ENCODE measurements around the gene SMIM22.
"Not testable (repeated sequence)": the region's sequence is repeated elsewhere in the genome, so short reads cannot be mapped to it uniquely, and the experiment has no call there.

The SMIM22 gene

DNA sequence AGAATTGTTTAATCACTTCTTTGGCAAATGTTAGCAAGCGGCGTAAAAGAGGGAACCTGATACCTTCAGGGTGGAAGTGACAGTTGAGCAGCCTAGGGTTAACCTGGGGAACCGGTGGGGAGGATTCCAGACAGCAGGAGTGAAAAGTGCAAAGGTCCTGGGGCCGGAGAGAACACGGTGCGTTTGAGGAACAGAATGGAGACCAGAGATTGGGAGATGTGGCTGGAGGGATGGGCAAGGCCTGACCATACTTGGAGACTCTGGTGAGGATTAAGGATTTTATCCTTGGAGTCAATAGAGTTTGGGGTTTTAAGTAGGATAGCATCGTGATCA lies 25.9 kb upstream of the SMIM22 start:
- DNase-seq: peak in 2 of 6 experiments; percentile 7 to 17

DNA sequence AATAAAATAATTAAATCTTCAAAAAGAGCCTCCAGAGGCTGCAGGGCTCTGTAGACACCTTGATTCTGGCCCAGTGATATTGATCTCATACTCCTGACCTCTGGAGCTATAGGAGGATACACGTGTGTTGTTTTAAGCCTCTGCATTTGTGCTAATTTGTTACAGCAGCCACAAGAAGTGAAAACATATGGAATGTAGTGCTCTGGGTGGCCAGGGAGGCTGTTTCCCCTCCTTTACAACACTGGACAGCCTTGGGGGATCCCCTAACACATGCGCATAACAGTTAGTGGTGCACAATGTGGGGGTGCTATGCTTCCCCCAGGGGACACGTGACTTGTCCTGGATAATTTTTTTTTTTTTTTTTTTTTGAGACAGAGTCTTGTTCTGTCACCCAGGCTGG lies 23.5 kb upstream of the SMIM22 start:
- DNase-seq: no peak

DNA sequence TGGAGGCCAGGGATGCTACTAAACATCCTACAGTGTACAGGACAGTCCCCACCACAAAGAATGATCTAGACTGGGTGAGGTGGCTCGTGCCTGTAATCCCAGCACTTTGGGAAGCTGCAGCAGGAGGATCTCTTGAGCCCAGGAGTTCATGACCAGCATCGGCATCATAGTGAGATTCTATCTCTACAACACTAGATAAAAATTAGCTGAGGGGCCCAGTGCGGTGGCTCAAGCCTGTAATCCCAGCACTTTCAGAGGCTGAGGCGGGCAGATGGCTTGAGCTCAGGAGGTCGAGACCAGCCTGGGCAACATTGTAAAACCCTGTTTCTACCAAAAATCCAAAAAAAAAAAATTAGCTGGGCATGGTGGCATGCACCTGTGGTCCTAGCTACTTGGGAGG lies 22.8 kb upstream of the SMIM22 start:
- DNase-seq: no peak

DNA sequence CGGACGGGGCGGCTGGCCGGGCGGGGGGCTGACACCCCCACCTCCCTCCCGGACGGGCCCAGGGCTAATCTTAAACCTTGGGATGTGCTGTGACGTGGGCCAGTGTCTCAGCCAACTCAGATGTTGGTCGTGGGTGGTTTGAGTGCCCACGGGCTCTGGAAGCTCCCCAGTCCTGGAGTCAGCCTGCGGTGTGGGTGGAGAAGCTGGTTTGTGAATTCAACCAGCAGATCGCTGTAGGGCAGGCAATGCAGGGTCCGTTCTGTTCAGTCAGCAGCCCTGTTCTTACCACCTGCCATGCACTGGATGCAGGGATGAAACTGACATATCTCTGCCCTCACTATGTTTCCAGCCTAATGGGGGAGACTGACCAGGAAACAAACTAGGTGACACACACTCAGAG lies 20.2 kb upstream of the SMIM22 start:
- DNase-seq: no peak

DNA sequence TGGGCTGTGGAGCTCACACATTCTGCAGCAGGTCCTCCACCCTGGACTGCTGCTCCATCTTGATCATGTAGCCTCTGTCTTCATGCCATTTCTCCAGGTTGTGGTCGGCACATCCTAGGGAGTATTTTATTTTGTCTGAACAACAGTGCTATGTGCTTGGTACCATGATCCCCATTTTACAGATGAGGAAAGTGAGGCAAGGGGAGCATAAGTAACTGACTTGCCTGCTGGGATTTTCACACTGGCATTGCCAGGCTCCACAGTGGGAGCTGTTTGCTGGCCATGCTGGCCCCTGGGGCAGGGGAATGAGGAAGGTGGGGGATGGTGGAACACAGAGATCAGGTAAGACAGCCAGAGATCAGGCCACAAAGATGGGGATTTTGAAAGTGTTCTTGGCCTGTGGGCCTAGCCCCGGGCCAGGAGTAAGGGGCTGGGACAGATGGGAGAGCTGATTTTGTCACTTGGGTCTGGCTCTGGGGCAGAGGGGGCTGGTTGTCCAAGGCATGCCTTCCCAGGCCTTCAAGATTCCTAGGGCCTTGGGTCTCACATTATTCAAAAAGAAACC lies 18.9 kb upstream of the SMIM22 start:
- DNase-seq: no peak

DNA sequence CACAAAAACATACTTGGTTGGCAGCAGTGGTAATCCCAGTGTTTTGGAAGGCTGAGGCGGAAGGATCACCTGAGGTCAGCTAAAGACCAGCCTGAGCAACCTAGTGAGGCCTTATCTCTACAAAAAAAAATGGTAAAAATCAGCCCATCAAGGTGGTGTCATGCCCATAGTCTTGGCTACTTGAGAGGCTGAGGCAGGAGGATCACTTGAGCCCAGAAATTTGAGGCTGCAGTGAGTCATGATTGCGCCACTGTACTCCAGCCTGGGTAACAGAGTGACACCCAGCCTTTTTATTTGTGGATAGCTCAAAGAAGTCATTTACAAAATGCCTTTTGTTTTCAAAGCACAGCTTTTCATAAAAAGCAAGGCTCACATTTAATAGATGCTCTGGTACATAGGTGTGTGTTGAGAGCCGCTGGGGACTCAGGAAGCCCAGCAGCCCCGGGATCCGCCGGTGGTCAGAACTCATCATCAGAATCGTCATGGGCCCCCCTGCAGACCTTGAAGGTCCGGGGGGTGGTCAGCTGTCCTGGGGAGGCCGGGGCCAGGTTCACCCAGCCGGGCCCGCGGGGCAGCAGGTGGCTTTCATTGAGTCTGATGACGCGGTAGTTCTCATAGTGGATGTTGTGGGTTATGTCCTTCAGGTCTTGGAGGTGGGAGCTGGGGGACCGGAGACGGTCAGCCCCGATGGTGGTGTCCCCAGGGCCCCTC lies 17.7 kb upstream of the SMIM22 start:
- DNase-seq: no peak

DNA sequence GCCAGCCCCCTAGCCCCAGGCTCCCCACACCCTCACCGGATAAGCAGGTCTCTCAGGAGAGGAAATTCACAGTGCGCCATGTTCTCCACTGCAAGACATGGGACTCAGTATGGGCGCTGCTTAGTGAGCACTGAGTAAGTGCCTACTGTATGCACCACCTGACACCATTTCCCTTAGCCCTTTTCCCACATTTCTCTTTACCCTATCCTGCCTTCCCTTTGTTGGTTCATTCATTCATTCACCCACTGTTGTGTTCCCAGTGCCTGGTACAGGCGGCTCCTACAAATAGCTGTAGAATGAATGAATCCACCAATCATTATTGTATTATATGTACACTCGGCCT lies 17.1 kb upstream of the SMIM22 start:
- no peak for DNase-seq

DNA sequence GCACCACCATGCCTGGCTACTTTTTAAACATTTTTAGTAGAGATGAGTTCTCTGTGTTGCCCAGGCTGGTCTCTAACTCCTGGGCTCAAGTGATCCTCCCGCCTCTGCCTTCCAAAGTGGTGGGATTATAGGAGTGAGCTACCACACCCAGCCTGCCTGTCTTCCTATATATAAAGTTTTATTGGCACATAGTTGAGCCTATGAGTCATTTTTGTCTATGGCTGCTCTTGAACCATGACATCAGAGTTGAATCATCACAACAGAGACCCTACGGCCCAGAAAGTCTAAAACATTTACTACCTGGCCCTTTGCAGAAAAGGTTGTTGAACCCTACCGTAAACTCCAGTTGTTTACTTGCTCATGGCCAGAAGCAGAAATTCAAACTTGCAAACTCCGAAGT lies 14.9 kb upstream of the SMIM22 start:
- DNase-seq: no peak

DNA sequence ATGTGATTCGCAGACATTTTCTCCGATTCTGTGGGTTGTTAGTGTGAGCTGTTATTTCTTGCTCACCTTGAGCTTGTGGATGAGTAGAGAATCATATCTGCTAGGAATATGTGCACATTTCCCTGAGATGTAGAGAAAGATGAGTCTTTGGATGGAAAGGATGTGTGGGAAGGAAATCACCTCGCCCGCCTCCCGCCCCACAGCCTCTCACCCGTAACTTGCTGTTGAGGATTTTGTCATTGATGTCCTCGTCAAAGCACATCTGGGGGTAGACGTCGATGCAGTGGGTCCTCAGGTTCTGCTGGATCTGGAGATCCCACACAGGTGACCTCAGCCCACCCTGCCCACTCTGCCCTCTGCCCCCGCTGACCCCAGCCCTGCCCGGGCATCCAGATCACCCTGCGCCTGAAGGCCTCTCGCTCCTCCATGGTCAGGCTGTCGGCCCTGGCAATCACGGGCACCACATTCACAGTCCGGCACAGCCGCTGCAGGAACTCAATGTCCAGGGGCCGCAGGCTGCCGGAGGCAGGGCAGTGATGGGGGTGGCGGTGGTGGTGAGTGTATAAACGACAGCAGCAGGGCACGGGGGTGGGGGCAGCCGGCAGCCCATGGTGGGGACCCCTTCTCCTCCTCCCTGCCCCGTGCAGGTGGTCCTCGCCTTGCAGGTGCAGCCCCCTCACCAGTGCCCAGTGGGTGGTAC lies 11.8 kb upstream of the SMIM22 start:
- DNase-seq: no peak

DNA sequence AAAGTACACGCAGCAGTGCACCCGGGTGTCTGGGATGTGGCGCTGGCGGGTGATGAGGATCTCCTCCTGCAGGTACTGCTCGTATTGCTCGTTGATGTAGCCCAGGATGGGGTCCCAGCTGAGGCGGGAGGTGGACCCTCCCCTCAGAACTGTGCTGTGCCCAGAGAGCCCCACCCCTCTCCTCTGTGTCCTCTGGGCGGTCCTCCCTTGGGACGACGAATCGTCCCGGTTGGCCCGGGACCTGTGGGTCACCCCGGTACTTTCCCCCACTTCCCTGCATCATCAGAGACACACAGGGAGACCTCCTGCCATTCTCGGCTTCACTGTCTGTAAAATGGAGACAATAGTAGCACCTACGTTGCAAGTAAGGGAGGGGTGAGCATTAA lies 11.2 kb upstream of the SMIM22 start:
- DNase-seq: no peak

DNA sequence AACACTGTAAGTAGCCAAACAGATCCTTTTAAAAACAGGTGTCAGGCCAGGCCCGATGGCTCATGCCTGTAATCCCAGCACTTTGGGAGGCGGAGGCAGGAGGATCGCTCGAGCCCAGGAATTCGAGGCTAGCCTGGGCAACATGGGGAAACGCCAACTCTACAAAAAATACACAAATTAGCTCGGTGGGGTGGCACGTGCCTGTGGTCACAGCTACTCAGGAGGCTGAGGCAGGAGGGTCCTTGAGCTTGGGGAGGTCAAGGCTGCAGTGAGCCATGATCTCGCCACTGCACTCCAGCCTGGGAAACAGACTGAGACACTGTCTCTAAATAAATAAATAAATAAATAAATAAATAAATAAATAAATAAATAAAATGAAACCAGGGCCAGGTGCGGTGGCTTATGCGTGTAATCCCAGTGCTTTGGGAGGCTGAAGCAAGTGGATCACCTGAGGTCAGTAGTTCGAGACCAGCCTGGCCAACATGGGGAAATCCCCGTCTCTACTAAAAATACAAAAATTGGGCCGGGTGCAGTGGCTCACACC lies 10.7 kb upstream of the SMIM22 start:
- DNase-seq: not testable (repeated sequence)

DNA sequence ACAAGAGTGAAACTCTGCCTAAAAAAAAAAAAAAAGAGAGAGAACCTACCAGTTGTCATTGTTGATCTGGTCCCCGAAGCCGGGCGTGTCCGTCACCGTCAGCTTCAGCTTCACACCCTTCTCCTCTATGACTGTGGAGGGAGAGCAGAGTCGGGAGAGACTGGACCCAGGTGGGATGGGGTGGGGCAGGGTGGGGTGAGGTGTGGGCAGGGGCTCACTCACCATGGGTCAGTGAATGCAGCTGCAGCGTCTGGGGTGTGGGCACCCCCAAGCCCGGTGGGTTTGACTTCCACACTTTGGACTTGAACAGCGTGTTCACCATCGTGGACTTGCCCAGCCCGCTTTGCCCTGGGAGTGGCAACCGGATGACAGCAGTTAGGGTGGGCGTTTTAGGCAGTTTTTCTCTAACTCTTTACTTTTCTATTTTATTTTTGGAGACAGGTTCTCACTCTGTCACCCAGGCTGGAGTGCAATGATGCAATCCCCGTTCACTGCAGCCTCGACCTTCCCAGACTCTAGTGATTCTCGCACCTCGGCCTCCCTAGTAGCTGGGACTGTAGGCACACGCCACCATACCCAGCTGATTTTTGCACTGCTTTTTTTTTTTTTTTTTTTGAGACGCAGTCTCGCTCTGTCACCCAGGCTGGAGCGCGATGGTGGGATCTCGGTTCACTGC lies 9.3 kb upstream of the SMIM22 start:
- no peak for DNase-seq

DNA sequence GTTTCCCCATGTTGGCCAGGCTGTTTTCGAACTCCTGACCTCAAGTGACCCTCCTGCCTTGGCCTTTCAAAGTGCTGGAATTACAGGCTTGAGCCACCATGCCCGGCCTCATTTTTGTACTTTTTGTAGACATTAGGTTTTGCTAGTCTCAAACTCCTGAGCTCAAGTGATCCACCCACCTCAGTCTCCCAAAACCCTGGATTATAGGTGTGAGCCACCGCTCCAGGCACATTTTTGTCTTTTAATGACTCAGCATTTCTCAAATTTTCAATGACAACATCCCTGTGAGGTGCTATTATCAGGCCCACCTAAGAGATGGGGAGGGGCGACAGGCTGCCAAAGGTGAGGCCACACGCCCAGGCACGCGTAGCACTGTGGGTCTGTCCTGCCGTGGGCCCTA lies 8.1 kb upstream of the SMIM22 start:
- no peak for DNase-seq

DNA sequence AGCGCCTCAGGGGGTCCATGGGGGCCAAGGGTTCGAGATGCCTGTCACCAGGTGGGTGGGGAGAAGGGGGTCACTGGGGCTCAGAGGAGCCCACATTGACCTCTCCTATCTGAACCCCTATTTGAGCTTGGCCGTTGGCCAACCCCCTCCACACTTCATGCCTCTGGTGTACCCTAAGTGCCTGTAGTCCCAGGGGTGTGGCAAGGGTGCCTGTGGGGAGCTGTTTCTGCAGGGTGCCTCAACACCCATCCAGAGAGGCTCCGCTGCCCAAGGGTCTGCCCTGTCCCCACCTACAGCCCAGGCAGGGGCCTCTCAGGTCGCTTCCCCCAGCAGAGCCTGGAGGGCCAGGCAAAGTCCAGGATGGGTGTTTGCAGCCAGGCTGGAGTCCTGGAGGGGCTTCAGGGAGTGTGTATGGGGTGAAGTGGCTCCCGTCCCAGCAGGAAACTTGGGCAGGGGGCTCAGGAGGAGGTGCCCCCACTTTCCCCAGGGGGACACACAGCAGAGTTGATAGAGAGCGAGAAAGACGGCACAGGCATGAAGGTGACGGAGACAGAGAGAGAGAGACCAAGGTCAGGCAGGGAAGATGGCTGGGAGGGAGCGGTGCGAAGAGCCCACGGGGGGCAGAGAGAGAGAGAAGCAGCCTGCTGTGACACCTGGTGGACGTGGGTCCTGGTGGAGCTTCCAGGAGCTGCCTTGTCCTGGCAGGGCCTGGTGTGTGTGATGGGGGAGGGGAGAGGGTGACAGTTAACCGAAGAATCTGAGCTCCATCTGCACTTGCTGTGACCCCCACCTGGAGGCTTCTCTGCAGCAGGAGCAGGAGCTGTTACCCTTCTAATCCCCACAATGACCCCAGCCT lies 7.3 kb upstream of the SMIM22 start, which contains the start of gene SEPTIN12:
Gene SEPTIN12 (minus strand): TSS at position 719 of the 856 bp plus-strand sequence. CDS start 700 bp downstream, at position 19.
- DNase-seq: no peak

DNA sequence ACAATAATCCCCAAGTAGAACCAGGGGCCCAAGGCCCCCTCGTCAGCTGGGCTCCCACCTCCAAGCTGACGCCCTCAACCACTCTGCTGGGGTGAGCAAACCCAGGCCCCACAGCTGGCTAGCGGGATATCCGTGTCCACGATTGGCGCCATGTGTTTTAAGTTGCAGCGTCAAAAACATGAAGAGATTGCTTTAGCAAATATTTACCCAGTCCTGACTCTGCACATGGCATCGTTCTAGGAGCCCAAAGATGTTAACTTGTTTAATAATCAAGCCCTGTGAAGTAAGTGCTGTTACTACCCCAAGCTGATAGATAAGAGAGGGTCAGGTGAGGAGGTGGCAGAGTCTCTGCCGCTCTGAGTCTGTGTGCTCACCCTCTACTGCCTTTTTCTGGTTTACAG lies 6.7 kb upstream of the SMIM22 start:
- no peak for DNase-seq

DNA sequence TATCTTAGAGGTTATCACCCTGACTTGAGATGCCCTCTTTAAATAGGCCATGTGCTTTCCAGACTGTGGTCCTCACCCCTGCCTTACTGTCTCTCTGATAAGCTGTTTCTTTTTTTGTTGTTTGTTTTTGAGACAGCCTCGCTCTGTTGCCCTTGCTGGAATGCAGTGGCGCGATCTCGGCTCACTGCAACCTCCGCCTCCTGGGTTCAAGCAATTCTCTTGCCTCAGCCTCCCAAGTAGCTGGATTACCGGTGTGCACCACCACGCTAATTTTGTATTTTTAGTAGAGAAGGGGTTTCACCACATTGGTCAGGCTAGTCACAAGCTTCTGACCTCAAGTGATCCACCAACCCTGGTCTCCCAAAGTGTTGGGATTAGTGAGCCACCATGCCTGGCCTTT lies 6.3 kb upstream of the SMIM22 start:
- DNase-seq: no peak

DNA sequence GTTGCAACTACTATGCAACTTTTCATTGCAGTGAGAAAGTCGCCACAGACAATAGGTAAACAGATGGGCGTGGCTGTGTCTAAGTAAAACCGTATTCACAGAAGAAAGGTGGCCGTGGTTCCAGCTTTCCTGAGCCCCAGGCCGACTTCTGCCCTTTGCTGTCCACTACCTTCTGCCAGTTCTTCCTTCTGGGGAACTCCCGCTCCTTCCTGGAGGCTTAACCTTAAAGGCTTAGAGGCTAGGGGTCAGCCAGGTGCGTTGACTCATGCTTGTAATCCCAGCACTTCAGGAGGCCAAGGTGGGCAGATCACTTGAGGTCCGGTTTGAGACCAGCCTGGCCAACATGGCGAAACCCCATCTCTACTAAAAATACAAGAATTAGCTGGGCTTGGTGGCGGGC lies 4.9 kb upstream of the SMIM22 start:
- DNase-seq: no peak

DNA sequence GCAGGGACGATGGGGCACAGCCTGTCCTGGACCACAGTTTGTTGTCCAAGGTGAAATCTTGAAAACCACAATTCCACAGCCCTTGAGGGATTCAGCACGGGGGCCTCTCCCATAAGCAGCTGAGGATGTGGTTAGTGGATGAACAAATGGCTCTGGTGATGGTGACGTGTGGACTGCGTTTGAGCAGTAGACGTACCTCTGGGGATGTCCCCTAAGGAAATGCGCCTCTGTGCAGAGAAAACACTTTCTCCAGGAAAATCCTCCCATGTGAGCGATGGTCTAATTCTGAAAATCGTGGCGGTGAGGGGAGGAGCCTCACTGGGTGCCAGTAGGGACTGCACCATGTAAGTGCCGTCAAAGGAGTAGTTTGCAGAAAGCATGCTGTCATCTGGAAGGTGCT lies 4.3 kb upstream of the SMIM22 start:
- no peak for DNase-seq

DNA sequence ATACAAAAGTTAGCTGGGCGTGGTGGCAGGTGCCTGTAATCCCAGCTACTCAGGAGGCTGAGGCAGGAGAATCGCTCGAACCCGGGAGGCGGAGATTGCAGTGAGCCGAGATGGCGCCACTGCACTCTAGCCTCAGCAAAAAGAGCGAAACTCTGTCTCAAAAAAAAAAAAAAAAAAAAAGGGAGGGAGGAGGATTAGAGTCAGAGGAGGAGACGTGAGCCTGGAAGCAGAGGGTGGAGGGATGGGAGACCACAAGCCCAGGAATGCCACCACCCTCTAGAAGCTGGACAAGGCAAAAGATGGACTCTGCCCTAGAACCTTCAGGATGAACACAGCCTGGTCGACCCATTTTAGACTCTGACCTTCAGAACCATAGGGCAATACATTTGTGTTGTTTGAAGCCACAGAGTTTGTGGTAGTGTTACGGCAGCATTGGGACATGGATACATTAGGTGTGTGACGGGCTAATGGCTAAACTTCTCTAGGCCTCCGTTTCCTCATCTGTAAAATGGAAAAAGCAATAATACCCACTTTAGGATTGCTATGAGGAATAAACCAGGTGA lies 2.1 kb upstream of the SMIM22 start:
- DNase-seq: no peak

DNA sequence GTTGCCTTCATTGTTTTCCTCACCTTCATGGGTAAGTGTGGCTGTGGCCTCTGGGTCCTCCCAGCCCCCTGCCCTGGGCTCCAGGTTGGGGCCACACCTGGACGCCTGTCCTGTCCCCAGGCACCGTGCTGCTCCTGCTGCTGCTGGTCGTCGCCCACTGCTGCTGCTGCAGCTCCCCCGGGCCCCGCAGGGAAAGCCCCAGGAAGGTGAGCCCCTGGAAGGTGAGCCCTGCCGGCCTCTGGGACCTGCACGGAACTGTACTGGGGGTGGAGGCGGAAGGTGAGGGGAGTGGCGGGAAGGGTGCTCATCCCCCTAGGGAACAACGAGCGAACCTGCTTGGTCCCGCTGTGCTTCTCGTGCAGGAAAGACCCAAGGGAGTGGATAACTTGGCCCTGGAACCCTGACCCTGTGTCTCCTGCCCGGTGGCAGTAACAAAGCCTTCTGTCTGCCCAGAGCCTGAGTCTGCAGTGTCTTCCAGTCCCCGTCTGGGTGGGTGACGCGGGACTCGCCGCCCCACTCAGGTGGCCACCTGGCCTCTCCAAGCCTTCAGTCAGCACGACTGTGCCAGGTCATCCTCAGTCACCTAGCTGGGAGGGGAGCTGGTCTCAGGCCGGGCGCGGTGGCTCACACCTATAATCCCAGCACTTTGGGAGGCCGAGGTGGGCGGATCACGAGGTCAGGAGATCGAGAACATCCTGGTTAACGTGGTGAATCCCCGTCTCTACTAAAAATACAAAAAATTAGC lies 831 bp downstream of the SMIM22 start:
- no peak for DNase-seq

DNA sequence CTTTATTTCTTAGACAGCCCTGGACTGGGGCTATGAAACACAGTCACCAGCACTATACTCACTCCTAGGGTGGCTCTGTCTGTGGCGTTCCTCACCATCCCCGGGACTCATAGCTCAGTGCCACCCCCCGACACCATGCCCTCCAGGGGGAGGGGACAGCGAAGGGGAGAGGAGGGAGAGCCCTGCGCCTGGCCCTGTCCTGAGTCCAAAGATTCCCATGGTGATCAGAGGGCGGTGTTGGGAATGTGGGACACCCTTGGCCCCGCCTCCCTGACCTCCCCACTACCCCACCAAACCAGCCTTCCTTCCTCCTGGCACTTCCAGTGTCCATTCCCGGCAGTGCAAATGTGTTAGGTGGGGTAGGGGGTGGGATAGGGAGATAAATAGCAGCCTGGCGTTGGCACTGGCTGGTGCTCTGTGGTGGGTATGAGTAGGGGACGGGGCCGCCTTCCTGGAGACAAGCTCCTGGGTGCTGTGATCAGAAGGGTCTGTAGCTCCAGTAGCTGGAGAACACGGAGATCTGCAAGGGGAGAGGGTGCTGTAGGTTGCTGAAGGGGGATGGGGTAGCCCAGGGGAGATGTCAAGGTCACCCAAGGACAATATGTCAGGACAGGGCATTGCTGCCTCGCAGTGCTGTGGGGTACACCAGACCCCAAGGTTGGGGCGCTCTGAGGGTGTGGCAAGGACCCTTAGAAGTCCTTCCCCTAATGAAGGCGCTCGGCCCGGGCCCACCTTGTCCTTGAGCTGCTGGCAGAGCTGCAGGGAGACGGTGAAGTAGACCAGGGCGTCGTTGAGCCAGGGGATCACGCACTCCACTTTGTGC lies 2.0 kb downstream of the SMIM22 start:
- no peak for DNase-seq
